Parathyroid adenoma (tissue), 2 donors: ENCODE measurements around the gene LY6G5B.

ENCODE experiments used
- H2AFZ ChIP-seq: fragments of 300-600 bp; sonication (generic); one replicate; pipeline ENCODE4 v1.7.0; 2017; ENCODE audit warnings: antibody characterized with exemption, mild to moderate bottlenecking
- H3K27ac ChIP-seq: fragments of 300-600 bp; sonication (generic); one replicate; pipeline ENCODE4 v1.7.0; 2017
- H3K27me3 ChIP-seq: fragments of 300-600 bp; sonication (generic); one replicate; pipeline ENCODE4 v1.7.0; 2017; ENCODE audit warnings: low read length; ENCODE audit not compliant: control insufficient read depth, insufficient read depth
- H3K36me3 ChIP-seq: fragments of 300-600 bp; sonication (generic); one replicate; pipeline ENCODE4 v1.7.0; 2017; ENCODE audit warnings: low read length; ENCODE audit not compliant: control insufficient read depth, insufficient read depth
- H3K4me1 ChIP-seq: fragments of 300-600 bp; sonication (generic); one replicate; pipeline ENCODE4 v1.7.0; 2017; ENCODE audit warnings: control low read depth
- H3K4me2 ChIP-seq: fragments of 300-600 bp; sonication (generic); one replicate; pipeline ENCODE4 v1.7.0; 2017; ENCODE audit warnings: low read length
- H3K4me3 ChIP-seq: fragments of 300-600 bp; sonication (generic); one replicate; pipeline ENCODE4 v1.7.0; 2017; ENCODE audit warnings: low read depth, low read length
- H3K79me2 ChIP-seq: fragments of 300-600 bp; sonication (generic); one replicate; pipeline ENCODE4 v1.7.0; 2017; ENCODE audit warnings: control low read depth
- H3K9ac ChIP-seq: fragments of 300-600 bp; sonication (generic); one replicate; pipeline ENCODE4 v1.7.0; 2017; ENCODE audit warnings: mild to moderate bottlenecking
- H3K9me3 ChIP-seq: fragments of 300-600 bp; sonication (generic); one replicate; pipeline ENCODE4 v1.7.0; 2017; ENCODE audit warnings: low read length; ENCODE audit not compliant: control insufficient read depth
- TF ChIP-seq, protein P1 (sequence below): fragments of 300-600 bp; sonication (generic); IDR thresholded peaks from one replicate; pipeline ENCODE4 v1.7.0; 2017; ENCODE audit warnings: antibody characterized with exemption, mild to moderate bottlenecking
- donor health status: primary hyperparathyroidism.

Gene LY6G5B

DNA sequence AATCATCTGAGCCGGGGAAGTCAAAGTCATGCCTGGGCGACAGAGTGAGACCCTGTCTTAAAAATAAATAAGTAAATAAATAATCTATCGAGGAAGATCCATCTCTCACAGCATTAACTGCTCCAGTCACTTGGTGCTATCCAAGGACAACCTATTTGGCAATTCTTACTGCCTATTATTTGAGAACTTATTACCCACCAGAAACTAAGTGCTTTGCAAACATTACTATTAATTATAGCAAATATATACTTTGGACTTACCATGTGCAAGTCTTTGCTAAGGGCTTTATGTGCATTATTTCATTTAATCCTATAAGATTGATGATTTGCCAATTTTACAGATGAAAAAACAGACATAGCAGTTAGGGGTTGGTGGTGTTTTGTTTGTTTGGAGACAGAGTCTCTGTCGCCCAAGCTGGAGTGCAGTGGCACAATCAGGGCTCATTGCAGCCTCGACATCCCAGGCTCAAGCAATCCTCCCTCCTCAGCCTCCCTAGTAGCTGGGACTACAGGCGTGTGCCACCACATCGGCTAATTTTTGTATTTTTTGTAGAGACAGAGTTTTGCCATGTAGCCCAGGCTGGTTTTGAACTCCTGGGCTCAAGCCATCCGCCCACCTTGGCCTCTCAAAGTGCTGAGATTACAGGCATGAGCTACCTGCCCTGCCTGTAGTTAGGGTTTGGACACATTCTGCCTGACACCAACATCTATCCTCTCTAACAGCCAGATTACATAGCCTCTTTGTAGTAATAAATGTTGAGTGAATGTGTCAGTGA lies 15.0 kb upstream of the LY6G5B start:
- Histone ChIP-seq H3K4me3 (no peak overlapping the region), H2AFZ (no peak overlapping the region), H3K9me3 (no peaks in the 10 kb centered on the region), H3K4me1 (peaks cover 16% of the 10 kb centered on the region), H3K79me2 (peaks cover 31% of the 10 kb centered on the region), H3K27me3 (no peaks in the 10 kb centered on the region), H3K27ac (no peak overlapping the region), H3K36me3 (no peaks in the 10 kb centered on the region), H3K4me2 (no peak overlapping the region), H3K9ac (no peak overlapping the region)
- TF ChIP-seq, protein P1, sequence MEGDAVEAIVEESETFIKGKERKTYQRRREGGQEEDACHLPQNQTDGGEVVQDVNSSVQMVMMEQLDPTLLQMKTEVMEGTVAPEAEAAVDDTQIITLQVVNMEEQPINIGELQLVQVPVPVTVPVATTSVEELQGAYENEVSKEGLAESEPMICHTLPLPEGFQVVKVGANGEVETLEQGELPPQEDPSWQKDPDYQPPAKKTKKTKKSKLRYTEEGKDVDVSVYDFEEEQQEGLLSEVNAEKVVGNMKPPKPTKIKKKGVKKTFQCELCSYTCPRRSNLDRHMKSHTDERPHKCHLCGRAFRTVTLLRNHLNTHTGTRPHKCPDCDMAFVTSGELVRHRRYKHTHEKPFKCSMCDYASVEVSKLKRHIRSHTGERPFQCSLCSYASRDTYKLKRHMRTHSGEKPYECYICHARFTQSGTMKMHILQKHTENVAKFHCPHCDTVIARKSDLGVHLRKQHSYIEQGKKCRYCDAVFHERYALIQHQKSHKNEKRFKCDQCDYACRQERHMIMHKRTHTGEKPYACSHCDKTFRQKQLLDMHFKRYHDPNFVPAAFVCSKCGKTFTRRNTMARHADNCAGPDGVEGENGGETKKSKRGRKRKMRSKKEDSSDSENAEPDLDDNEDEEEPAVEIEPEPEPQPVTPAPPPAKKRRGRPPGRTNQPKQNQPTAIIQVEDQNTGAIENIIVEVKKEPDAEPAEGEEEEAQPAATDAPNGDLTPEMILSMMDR = no peak

- H3K4me1 ChIP-seq = peaks cover 16% of the 10 kb centered on the region
- no peak within 1 kb of the TSS for H3K4me2 ChIP-seq
- H2AFZ ChIP-seq = no peak within 1 kb of the TSS
- TF ChIP-seq, protein P1 = no peak
- H3K27me3 ChIP-seq = no peaks in the 10 kb centered on the region
- no peaks in the 10 kb centered on the region for H3K9me3 ChIP-seq
- H3K36me3 ChIP-seq = no peaks in the 10 kb centered on the region
- peaks cover 37% of the 10 kb centered on the region for H3K79me2 ChIP-seq
- no peak within 1 kb of the TSS for H3K9ac ChIP-seq
- H3K27ac ChIP-seq = no peak within 1 kb of the TSS
- no peak within 1 kb of the TSS for H3K4me3 ChIP-seq
Observed at GRCh38 chr6:31655349-31656237, 14.2 kb upstream of the LY6G5B start, which contains the start of gene APOM. TSS of gene APOM (plus strand) at chr6:31655894. CDS start at chr6:31655967, 73 bp downstream.

GRCh38 chr6:31657406-31658157 lies 12.2 kb upstream of the LY6G5B start:
- Histone ChIP-seq H3K79me2 (peaks cover 29% of the 10 kb centered on the region), H3K9me3 (no peaks in the 10 kb centered on the region), H3K27ac (no peak overlapping the region), H2AFZ (no peak overlapping the region), H3K4me1 (peaks cover 12% of the 10 kb centered on the region), H3K9ac (no peak overlapping the region), H3K27me3 (no peaks in the 10 kb centered on the region), H3K36me3 (no peaks in the 10 kb centered on the region), H3K4me3 (no peak overlapping the region), H3K4me2 (no peak overlapping the region)
- TF ChIP-seq, protein P1 = no peak

DNA sequence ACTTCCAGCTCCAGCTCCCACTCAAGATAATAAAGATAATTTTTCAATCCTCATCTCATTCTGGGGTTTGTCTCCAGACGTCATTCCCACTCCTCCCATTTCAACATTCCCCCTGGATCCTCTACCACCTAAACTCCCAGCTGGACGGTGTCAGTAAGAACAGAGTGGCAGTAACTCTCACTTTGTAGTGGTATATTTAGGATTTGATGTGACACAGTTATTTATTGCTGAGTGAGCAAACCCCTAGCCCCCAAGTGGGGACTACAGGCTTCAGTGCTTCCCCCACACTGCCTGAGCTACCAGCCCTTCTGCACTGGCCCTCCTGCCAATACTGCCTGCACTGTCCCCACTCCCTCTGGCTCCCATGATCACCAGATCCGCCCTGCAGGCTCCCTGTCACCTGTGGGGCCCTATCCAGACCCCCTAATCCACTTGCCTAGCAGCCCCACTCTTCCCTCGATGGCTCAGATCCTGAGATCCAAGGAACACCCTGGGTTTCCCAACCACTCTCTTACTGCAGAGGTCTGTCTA lies 11.6 kb upstream of the LY6G5B start:
- Histone ChIP-seq H3K4me3 (no peak overlapping the region), H3K27ac (no peak overlapping the region), H3K4me1 (peaks cover 12% of the 10 kb centered on the region), H3K36me3 (no peaks in the 10 kb centered on the region), H3K4me2 (peak overlapping the region; percentile 37), H3K9me3 (no peaks in the 10 kb centered on the region), H2AFZ (no peak overlapping the region), H3K79me2 (peaks cover 29% of the 10 kb centered on the region), H3K27me3 (no peaks in the 10 kb centered on the region), H3K9ac (no peak overlapping the region)
- TF ChIP-seq, protein P1 = no peak
